ENCODE measurements around the gene RRM2.
"Not testable (repeated sequence)": the region's sequence is repeated elsewhere in the genome, so short reads cannot be mapped to it uniquely, and the experiment has no call there.

RRM2 gene

GRCh38 chr2:10135296-10136089, 13.0 kb downstream of the RRM2 start:
- no peak for DNase-seq

- DNase-seq, result no peak
Measured at GRCh38 chr2:10136101-10136934, 13.8 kb downstream of the RRM2 start.

- DNase-seq, result no peak
Measured at GRCh38 chr2:10137053-10137843, 14.7 kb downstream of the RRM2 start.

GRCh38 chr2:10139536-10139935, 17.0 kb downstream of the RRM2 start:
- no peak for DNase-seq

- no peak for DNase-seq
Measured at GRCh38 chr2:10140841-10141610, 18.5 kb downstream of the RRM2 start.

- DNase-seq, result peak; percentile 45
Measured at GRCh38 chr2:10141736-10142639, 19.4 kb downstream of the RRM2 start.

- no peak for DNase-seq
Measured at GRCh38 chr2:10142640-10142965, 20.1 kb downstream of the RRM2 start.

GRCh38 chr2:10144771-10145518, 22.4 kb downstream of the RRM2 start:
- no peak for DNase-seq

GRCh38 chr2:10145519-10146357, 23.2 kb downstream of the RRM2 start:
- no peak for DNase-seq

GRCh38 chr2:10146366-10147005, 23.9 kb downstream of the RRM2 start:
- DNase-seq, result no peak

- not testable (repeated sequence) for DNase-seq
Measured at GRCh38 chr2:10147050-10147660, 24.6 kb downstream of the RRM2 start.

- no peak for DNase-seq
Measured at GRCh38 chr2:10148268-10148667, 25.7 kb downstream of the RRM2 start.

- DNase-seq, result no peak
Measured at GRCh38 chr2:10149635-10150034, 27.1 kb downstream of the RRM2 start.

GRCh38 chr2:10150436-10150835, 27.9 kb downstream of the RRM2 start:
- DNase-seq, result no peak

GRCh38 chr2:10151462-10151861, 28.9 kb downstream of the RRM2 start:
- no peak for DNase-seq

- no peak for DNase-seq
Measured at GRCh38 chr2:10157293-10157692, 34.8 kb downstream of the RRM2 start.

- DNase-seq, result no peak
Measured at GRCh38 chr2:10158681-10159080, 36.1 kb downstream of the RRM2 start.

GRCh38 chr2:10159086-10159485, 36.5 kb downstream of the RRM2 start:
- no peak for DNase-seq

GRCh38 chr2:10159581-10160131, 37.1 kb downstream of the RRM2 start:
- DNase-seq, result no peak
